ENCODE data around the gene CFAP97.
A peak's percentile ranks its signal among the peaks of the same experiment; 100 is the strongest.
"Not testable (repeated sequence)": the region's sequence is repeated elsewhere in the genome, so short reads cannot be mapped to it uniquely, and the experiment has no call there.

The CFAP97 gene

GRCh38 chr4:185198189-185198588, 5.6 kb downstream of the CFAP97 start:
- DNase-seq (ENCODE audit: low spot score), result not testable (repeated sequence)

GRCh38 chr4:185196437-185196836, 7.4 kb downstream of the CFAP97 start:
- no peak for DNase-seq (ENCODE audit: low spot score)

- DNase-seq (ENCODE audit: low spot score), result no peak
These were observed 8.6 kb downstream of the CFAP97 start for GRCh38 chr4:185194924-185195888.

GRCh38 chr4:185192059-185192458, 11.7 kb downstream of the CFAP97 start:
- no peak for DNase-seq (ENCODE audit: low spot score)

- DNase-seq (ENCODE audit: low spot score), result no peak
These were observed 13.4 kb downstream of the CFAP97 start for GRCh38 chr4:185190306-185190856.

- no peak for DNase-seq (ENCODE audit: low spot score)
These were observed 14.0 kb downstream of the CFAP97 start for GRCh38 chr4:185189606-185190305.

- no peak for DNase-seq (ENCODE audit: low spot score)
These were observed 17.0 kb downstream of the CFAP97 start for GRCh38 chr4:185186769-185187168.

- DNase-seq (ENCODE audit: low spot score), result no peak
These were observed 20.0 kb downstream of the CFAP97 start for GRCh38 chr4:185183622-185184281.

GRCh38 chr4:185182239-185182638, 21.6 kb downstream of the CFAP97 start:
- DNase-seq (ENCODE audit: low spot score), result no peak

GRCh38 chr4:185179488-185179887, 24.3 kb downstream of the CFAP97 start:
- no peak for DNase-seq (ENCODE audit: low spot score)

- no peak for DNase-seq (ENCODE audit: low spot score)
These were observed 32.3 kb downstream of the CFAP97 start for GRCh38 chr4:185171373-185172071.

GRCh38 chr4:185167234-185167633, 36.6 kb downstream of the CFAP97 start:
- no peak for DNase-seq (ENCODE audit: low spot score)

- no peak for DNase-seq (ENCODE audit: low spot score)
These were observed 38.2 kb downstream of the CFAP97 start for GRCh38 chr4:185165605-185166063.

- no peak for DNase-seq (ENCODE audit: low spot score)
These were observed 52.5 kb downstream of the CFAP97 start for GRCh38 chr4:185151296-185151695.

- no peak for DNase-seq (ENCODE audit: low spot score)
These were observed 54.4 kb downstream of the CFAP97 start for GRCh38 chr4:185149392-185149791.

GRCh38 chr4:185145572-185145971, 58.2 kb downstream of the CFAP97 start:
- no peak for DNase-seq (ENCODE audit: low spot score)

GRCh38 chr4:185144601-185145240, 59.1 kb downstream of the CFAP97 start:
- DNase-seq (ENCODE audit: low spot score), result no peak

GRCh38 chr4:185143601-185143969, 60.2 kb downstream of the CFAP97 start:
- no peak for DNase-seq (ENCODE audit: low spot score)

GRCh38 chr4:185142912-185143600, 60.7 kb downstream of the CFAP97 start, which contains the start of gene SLC25A4:
Gene SLC25A4, plus strand, starts transcription at chr4:185143266. Its CDS starts 107 bp downstream, at chr4:185143373.
- DNase-seq (ENCODE audit: low spot score), result peak; percentile 51

- no peak for DNase-seq (ENCODE audit: low spot score)
These were observed 61.3 kb downstream of the CFAP97 start for GRCh38 chr4:185142564-185142911.

All from HuH-7.5 (cell line).